ENCODE measurements around the gene KANSL2. TPM values are rescaled to one million over a fixed set of nuclear protein-coding genes. Genes with fewer than 3 reads are reported as not detected.
A peak's percentile ranks its signal among the peaks of the same experiment; 100 is the strongest.
"Not testable (repeated sequence)": the region's sequence is repeated elsewhere in the genome, so short reads cannot be mapped to it uniquely, and the experiment has no call there.

KANSL2 gene
- total RNA-seq, result 10 to 100 TPM; 28.2 to 63.0 (median 37.0) TPM
- polyA plus RNA-seq, result 10 to 100 TPM; 13.2 to 26.2 (median 14.8) TPM

- no peaks in the 10 kb centered on the region for H3K9me3 ChIP-seq
- peak within 1 kb of the TSS; percentile 85 to 96 (median 92) for H3K27ac ChIP-seq
- DNase-seq, result peak; percentile 100
- WGBS, 2 donors, result 0 to 1% methylated on average over 64 of the region's 64 CpGs
- H3K27me3 ChIP-seq, result no peaks in the 10 kb centered on the region
- peak within 1 kb of the TSS; percentile 64 to 89 (median 79) for H3K4me3 ChIP-seq
- H3K4me1 ChIP-seq, result peaks cover 0 to 53% (median 44%) of the 10 kb centered on the region in 4 donors
- TF ChIP-seq POLR2AphosphoS5 (IDR thresholded peaks at IDR 0.05), result peak; percentile 99 to 100 (median 99)
- peak; percentile 99 for TF ChIP-seq POLR2A (IDR thresholded peaks at IDR 0.05)
- no peak for TF ChIP-seq EP300 (IDR thresholded peaks at IDR 0.05)
- intact Hi-C loops (cut with DNase I), result loop anchor here (1.0 kb wide), 1 partner anchor 34 kb away; the partner anchor contains the start of gene CCNT1
- H3K36me3 ChIP-seq, result peaks cover 0 to 31% (median 8%) of the 10 kb centered on the region in 4 donors
Measured at GRCh38 chr12:48681710-48682532, at the start of gene KANSL2. TSS of gene KANSL2 (minus strand) at chr12:48682238. CDS start at chr12:48681632, 606 bp downstream.

GRCh38 chr12:48728807-48729206 is 46.8 kb upstream of the KANSL2 start:
- WGBS, 2 donors, result 73 to 85% methylated on average over 5 of the region's 5 CpGs
- H3K27ac ChIP-seq, result no peak overlapping the region
- no peak for TF ChIP-seq CTCF (IDR thresholded peaks at IDR 0.05)
- no peak for TF ChIP-seq EP300 (IDR thresholded peaks at IDR 0.05)
- no peak for TF ChIP-seq POLR2AphosphoS5 (IDR thresholded peaks at IDR 0.05)
- no peak for TF ChIP-seq POLR2A (IDR thresholded peaks at IDR 0.05)
- DNase-seq, result no peak
- H3K4me3 ChIP-seq, result no peak overlapping the region
- H3K36me3 ChIP-seq, result no peaks in the 10 kb centered on the region
- no peaks in the 10 kb centered on the region for H3K27me3 ChIP-seq
- intact Hi-C loops (cut with DNase I), result no loop called here
- H3K9me3 ChIP-seq, result no peaks in the 10 kb centered on the region
- no peaks in the 10 kb centered on the region for H3K4me1 ChIP-seq

- H3K27me3 ChIP-seq; H3K27ac ChIP-seq; intact Hi-C loops (cut with DNase I); DNase-seq; H3K36me3 ChIP-seq; H3K4me3 ChIP-seq; H3K9me3 ChIP-seq: not testable (repeated sequence)
- WGBS, 2 donors, result 94 to 95% methylated on average over 1 of the region's 1 CpG
- H3K4me1 ChIP-seq, result peaks cover 0 to 11% (median 7%) of the 10 kb centered on the region in 4 donors
Measured at GRCh38 chr12:48720737-48721136, 38.7 kb upstream of the KANSL2 start.

- H3K4me1 ChIP-seq, result peaks cover 0 to 17% (median 13%) of the 10 kb centered on the region in 4 donors
- H3K36me3 ChIP-seq; H3K9me3 ChIP-seq; H3K4me3 ChIP-seq; H3K27me3 ChIP-seq; DNase-seq; intact Hi-C loops (cut with DNase I); H3K27ac ChIP-seq: not testable (repeated sequence)
- 80% methylated on average over 2 of the region's 2 CpGs for WGBS, 2 donors
Measured at GRCh38 chr12:48720171-48720570, 38.1 kb upstream of the KANSL2 start.

GRCh38 chr12:48719002-48719401 is 37.0 kb upstream of the KANSL2 start:
- not testable (repeated sequence) for H3K27ac ChIP-seq, H3K9me3 ChIP-seq, DNase-seq, H3K36me3 ChIP-seq, H3K4me3 ChIP-seq, H3K27me3 ChIP-seq
- intact Hi-C loops (cut with DNase I), result loop anchor here (10.0 kb wide), 1 partner anchor 296 kb away; the partner anchor contains the start of gene PRKAG1
- peaks cover 0 to 28% (median 24%) of the 10 kb centered on the region in 4 donors for H3K4me1 ChIP-seq
- 79 to 88% methylated on average over 4 of the region's 4 CpGs for WGBS, 2 donors

GRCh38 chr12:48717252-48717695 is 35.2 kb upstream of the KANSL2 start:
- Histone ChIP-seq H3K4me1 (peaks cover 0 to 36% (median 34%) of the 10 kb centered on the region in 4 donors), H3K4me3 (peak overlapping the region; percentile 60 to 74 (median 68)), H3K27me3 (no peaks in the 10 kb centered on the region), H3K36me3 (peaks cover 0 to 17% (median 5%) of the 10 kb centered on the region in 4 donors), H3K9me3 (peaks cover 0 to 5% (median under 1%) of the 10 kb centered on the region in 4 donors), H3K27ac (peak overlapping the region; percentile 86 to 91 (median 90))
- intact Hi-C loops (cut with DNase I), result loop anchor here (10.0 kb wide), 1 partner anchor 298 kb away; the partner anchor contains the start of gene PRKAG1
- DNase-seq, result no peak
- no peak for TF ChIP-seq CTCF (IDR thresholded peaks at IDR 0.05)
- 12 to 16% methylated on average over 21 of the region's 21 CpGs for WGBS, 2 donors

Measured in sigmoid colon (tissue), 7 donors.